Fibroblast of lung (primary cell): Measurements from ENCODE around the gene IFT22.
A peak's percentile ranks its signal among the peaks of the same experiment; 100 is the strongest.

Source experiments
- EZH2 ChIP-seq: IDR thresholded peaks from 2 replicates; pipeline ENCODE4 v1.5.1; 2012; ENCODE audit warnings: low read length, control low read depth, mild to moderate bottlenecking; ENCODE audit errors: missing control alignments
- TF ChIP-seq, protein P1 (sequence below), 2 donors: IDR thresholded peaks in 1 of 2; conservative IDR thresholded peaks in 1 of 2; 1 replicate in 1 of 2; 2 replicates in 1 of 2; pipeline ENCODE4 v1.5.1; 2011 to 2012; ENCODE audit warnings: low read length in 2 of 2, control low read depth in 1 of 2, inconsistent platforms in 1 of 2, low read depth in 1 of 2, mild to moderate bottlenecking in 1 of 2

GRCh38 chr7:101321491-101322401 lies at the start of gene IFT22:
- TF ChIP-seq, protein P1, sequence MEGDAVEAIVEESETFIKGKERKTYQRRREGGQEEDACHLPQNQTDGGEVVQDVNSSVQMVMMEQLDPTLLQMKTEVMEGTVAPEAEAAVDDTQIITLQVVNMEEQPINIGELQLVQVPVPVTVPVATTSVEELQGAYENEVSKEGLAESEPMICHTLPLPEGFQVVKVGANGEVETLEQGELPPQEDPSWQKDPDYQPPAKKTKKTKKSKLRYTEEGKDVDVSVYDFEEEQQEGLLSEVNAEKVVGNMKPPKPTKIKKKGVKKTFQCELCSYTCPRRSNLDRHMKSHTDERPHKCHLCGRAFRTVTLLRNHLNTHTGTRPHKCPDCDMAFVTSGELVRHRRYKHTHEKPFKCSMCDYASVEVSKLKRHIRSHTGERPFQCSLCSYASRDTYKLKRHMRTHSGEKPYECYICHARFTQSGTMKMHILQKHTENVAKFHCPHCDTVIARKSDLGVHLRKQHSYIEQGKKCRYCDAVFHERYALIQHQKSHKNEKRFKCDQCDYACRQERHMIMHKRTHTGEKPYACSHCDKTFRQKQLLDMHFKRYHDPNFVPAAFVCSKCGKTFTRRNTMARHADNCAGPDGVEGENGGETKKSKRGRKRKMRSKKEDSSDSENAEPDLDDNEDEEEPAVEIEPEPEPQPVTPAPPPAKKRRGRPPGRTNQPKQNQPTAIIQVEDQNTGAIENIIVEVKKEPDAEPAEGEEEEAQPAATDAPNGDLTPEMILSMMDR (conservative IDR thresholded peaks at IDR 0.05 in 1 of 2, IDR thresholded peaks at IDR 0.05 in 1 of 2; ENCODE audit: low read depth in 1 of 2, low read length in 2 of 2), result peak; percentile 37 to 56
- no peak for TF ChIP-seq EZH2
